AG09319 (cell line): ENCODE data around the gene SARDH.

Experiments
- DNase-seq: peaks from one replicate; pipeline ENCODE4 v3.0.0-alpha.2; 2010; ENCODE audit warnings: low read depth; ENCODE audit errors: extremely low read depth
- CTCF ChIP-seq: IDR thresholded peaks from 2 replicates; pipeline ENCODE4 v1.5.1; 2011; ENCODE audit warnings: low read depth, mild to moderate bottlenecking, inconsistent platforms, low read length, moderate library complexity

The SARDH gene

GRCh38 chr9:133773889-133774655 lies 35.9 kb upstream of the SARDH start:
- TF ChIP-seq CTCF: no peak
- DNase-seq: no peak

DNA sequence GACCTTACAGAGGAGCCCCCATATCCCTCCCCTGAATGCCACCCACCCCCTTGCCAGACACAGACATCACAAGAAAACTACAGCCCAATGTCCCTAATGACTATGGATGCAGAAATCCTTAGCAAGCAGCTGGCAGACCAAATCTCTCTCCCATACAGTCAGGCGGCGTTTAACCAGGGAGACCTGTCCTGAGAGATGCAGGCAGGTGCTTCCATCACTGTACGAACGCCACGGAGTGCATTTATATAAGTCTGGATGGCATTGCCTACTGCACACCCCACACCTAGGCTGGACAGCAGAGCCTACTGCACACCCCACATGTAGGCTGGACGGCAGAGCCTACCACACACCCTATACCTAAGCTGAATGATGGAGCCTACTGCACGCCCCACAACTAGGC lies 34.4 kb upstream of the SARDH start:
- DNase-seq: no peak
- TF ChIP-seq CTCF: no peak

DNA sequence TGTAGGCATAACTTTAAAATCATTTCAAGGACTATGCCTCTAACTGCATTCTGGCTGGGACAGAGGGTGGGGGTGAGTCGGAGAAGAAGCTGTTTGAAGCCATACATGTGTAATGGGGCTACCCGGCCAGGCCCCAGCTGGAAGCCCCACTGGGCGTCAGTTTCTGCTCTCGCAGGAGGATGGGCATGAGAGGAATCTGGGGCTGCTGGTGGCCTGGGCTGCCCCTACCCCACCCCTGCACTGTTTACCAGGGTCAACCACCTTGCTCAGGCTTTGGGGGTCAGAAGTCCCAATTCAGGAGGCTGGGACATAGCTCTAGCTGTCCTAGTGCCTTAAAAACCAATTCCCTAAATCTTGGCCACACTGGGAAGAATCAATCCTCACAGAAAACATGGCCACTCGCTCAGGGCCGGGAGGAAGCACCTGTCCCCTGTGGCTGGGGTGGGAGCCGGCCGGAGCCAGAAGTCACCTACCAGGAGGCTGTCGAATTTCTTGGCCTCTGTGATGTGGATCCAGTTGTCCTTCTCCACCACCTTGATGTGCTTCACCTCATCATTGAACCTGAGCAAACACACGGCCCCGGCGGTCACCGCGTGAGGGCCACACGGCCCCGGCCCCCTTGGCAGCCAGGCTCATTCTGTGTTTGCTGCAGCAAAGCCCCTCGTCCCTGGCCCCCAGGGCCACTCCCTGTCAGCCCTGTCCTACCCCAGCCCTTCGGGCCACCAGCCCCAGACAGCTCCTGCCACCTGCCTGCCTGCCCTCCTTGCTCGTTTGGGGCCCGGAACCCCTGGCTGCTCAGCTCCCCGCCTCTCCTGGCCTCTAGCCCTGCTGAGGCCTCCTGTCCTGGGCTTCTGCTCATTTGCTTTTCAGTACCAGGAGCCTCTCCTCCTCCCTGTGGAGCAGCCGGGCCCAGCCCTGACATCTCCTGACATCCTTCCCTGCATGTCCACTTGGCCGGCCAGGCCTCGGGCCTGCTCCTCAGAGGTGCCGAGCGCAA lies 33.6 kb upstream of the SARDH start:
- TF ChIP-seq CTCF: no peak
- no peak for DNase-seq

GRCh38 chr9:133770076-133770777 lies 32.1 kb upstream of the SARDH start:
- DNase-seq: no peak

DNA sequence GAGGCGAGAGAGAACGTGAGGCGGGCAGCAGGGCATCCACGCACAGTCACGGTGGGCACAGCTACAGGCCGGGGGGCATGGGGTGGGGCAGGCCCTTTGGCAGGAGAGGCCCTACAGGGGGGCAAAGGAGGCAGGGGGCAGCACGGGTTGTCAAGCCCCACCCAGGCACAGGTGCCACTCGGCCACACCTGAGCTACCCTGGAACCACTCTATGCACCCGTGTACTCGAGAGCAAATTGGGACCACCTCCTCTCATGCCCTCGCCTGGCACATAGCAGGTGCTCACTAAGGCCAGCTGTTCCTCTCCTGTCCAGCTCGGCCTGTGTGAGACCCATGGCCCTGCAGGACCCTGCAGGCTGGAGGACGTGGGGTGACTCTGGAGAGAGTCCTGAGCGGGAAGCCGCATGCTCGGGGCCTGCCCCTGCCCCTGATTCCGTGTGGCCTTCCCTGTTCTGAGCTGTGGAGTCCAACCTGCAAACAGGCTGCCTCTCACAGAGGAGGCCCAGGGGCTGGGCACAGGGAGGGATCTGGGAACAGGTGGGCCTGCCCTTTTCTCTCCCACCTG lies 31.4 kb upstream of the SARDH start:
- TF ChIP-seq CTCF: no peak
- no peak for DNase-seq

More at GRCh38 chr9:133770076-133770777, 32.1 kb upstream of the SARDH start:
- TF ChIP-seq CTCF: no peak

DNA sequence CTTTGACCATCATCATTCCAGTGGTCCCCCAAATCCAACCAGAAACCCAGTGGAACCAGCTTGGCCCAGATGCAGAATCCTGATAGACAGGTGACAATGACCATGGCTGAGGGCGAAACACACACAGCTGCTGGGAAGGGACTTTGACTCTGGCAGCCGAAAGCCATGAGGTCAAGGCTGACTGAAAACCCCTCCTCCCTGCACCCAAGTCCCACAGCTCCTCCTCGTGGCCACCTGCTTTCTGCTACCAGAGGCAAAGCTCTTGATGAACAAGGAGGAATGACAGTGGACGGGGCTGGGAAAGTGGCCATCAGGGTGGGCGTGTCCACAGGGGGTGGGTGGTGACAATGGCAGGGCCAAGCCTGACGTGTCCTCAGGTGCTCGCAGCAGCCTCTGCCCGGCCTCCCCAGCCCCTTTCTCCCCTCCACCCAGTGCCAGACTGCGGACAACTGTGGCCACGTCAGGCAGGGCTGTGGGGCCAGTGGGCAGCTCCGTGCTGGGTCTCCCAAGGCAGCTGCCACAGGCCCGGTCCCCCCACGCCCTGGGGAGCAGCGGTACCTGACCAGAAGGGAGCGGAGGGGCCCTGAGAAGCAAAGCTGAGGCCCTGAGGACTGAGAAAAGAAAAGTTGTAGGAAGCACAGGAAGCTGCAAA lies 30.8 kb upstream of the SARDH start:
- no peak for TF ChIP-seq CTCF
- DNase-seq: no peak
